ENCODE results near the gene CRACR2A.

Gene CRACR2A

GRCh38 chr12:3681595-3682061 is 71.3 kb downstream of the CRACR2A start:
- DNase-seq = no peak

- DNase-seq = no peak
Observed at GRCh38 chr12:3680919-3681594, 71.9 kb downstream of the CRACR2A start.

- DNase-seq = no peak
Observed at GRCh38 chr12:3679831-3680230, 73.1 kb downstream of the CRACR2A start.

GRCh38 chr12:3677609-3678008 is 75.3 kb downstream of the CRACR2A start:
- DNase-seq = no peak

- no peak for DNase-seq
Observed at GRCh38 chr12:3673981-3674708, 78.8 kb downstream of the CRACR2A start.

- DNase-seq = no peak
Observed at GRCh38 chr12:3672113-3672509, 80.8 kb downstream of the CRACR2A start.

GRCh38 chr12:3671330-3672112 is 81.4 kb downstream of the CRACR2A start:
- DNase-seq = no peak

- DNase-seq = no peak
Observed at GRCh38 chr12:3670083-3670620, 82.8 kb downstream of the CRACR2A start.

GRCh38 chr12:3669594-3669993 is 83.3 kb downstream of the CRACR2A start:
- DNase-seq = no peak

- no peak for DNase-seq
Observed at GRCh38 chr12:3668479-3669165, 84.3 kb downstream of the CRACR2A start.

GRCh38 chr12:3667485-3667884 is 85.4 kb downstream of the CRACR2A start:
- DNase-seq = no peak

GRCh38 chr12:3666441-3666840 is 86.5 kb downstream of the CRACR2A start:
- DNase-seq = no peak

- DNase-seq = no peak
Observed at GRCh38 chr12:3662521-3662921, 90.4 kb downstream of the CRACR2A start.

- DNase-seq = no peak
Observed at GRCh38 chr12:3661028-3661427, 91.9 kb downstream of the CRACR2A start.

- DNase-seq = peak; percentile 38
Observed at GRCh38 chr12:3658327-3659163, 94.4 kb downstream of the CRACR2A start.

- no peak for DNase-seq
Observed at GRCh38 chr12:3656946-3657622, 95.8 kb downstream of the CRACR2A start.

GRCh38 chr12:3655328-3655900 is 97.5 kb downstream of the CRACR2A start:
- DNase-seq = peak; percentile 24

GRCh38 chr12:3651585-3652424 is 101.1 kb downstream of the CRACR2A start:
- no peak for DNase-seq

- no peak for DNase-seq
Observed at GRCh38 chr12:3647504-3647903, 105.4 kb downstream of the CRACR2A start.
